HG03469 (cell line): Measurements from ENCODE around the gene PVALB.

Source experiments
- ATAC-seq: cut with Tn5 transposase; IDR thresholded peaks from one replicate; pipeline ENCODE4 v1.9.1; 2021; ENCODE audit warnings: mild to moderate bottlenecking, moderate library complexity, moderate number of reproducible peaks; ENCODE audit not compliant: unreplicated experiment

Gene PVALB

DNA sequence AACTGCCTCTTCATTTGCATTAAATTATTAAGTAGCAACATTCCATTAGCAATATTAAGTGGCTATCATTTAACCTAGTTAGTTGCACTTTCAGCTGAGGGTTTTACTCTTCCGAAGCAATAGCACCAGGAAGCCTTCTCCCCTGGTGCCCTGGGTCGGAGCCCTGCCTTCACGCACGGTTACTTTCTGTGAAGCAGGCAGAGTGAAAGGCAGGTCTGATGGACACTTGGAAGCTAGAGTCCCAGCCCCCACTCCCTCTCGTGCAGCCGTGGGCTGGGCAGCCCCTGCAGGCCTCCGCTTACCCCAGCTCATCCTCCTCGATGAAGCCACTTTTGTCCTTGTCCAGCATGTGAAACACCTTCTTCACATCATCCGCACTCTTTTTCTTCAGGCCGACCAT lies 2.0 kb downstream of the PVALB start:
- ATAC-seq = no peak

DNA sequence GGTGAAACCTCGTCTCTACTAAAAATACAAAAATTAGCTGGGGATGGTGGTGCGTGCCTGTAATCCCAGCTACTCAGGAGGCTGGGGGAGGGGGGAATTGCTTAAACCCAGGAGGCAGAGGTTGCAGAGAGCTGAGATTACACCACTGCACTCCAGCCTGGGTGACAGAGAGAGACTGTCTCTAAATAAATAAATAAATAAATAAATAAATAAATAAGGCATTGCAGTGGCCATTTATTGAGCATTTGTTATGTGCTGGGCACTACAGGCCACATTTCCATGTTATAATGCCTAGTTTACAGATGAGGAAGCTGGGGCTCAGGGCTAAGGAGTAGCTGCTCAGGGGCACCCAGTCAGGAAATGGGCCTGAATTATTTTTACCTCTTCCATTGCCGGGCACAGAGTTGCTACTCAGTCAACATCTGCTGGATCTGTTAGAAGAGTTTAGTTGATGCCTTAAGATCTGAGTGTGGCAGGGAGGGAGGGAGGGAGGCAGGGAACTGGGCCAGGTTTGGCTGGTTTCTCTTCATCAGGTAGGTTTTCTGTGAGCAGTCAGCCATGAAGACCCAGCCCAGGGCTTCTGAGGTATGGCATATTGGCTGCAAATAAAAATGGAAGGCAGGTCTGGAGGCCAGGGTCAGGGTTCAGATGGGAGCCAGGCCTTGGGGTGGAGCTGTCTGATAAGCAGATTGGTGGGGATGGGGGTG lies 5.6 kb downstream of the PVALB start:
- ATAC-seq = no peak

DNA sequence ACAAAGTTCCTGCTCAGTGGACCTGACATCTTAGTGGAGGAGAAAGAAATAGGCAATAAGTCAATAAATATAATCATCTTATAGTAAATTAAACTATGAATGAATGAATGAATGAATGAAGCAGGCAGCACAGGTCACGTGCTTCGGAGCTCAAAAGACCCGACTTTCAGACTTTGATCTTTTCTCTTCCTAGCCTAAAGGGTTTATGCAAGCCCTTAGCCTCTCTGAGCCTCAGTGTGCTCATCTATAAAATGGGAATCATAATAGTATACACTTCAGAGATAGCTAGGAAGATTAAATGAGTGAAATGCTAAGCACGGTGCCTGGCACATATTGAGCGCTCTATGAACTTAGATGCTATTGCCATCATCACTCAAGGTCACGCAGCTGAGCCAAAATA lies 7.5 kb downstream of the PVALB start:
- no peak for ATAC-seq

DNA sequence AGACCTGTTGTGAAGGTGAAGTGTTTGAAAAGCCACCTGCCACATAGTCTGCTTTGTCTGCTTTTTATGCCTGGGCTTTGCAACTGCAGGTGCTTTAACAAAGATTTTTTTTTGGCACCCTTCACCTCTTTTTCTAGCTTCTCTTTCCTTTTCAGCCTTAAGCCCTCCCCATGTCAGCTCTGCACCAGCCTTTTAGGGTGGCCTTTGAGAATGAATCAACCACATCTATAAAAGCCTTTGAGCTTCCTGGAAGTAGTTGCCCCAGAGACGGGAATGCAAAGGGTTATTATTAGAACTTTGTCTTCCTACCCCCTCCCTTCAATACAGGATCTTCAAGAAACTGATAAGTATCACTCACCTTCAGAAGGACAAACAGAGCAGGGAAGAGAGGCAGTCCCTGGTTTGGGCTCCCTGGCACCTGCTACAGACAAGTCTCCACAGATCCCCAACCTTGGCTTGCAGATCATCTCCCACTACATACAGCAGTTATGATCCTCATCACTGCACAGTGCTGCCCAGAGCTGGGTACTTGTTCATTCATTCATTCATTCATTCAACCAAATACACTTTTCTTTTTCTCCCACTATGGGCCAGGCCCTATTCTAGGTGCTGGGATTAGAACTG lies 8.0 kb downstream of the PVALB start:
- no peak for ATAC-seq

DNA sequence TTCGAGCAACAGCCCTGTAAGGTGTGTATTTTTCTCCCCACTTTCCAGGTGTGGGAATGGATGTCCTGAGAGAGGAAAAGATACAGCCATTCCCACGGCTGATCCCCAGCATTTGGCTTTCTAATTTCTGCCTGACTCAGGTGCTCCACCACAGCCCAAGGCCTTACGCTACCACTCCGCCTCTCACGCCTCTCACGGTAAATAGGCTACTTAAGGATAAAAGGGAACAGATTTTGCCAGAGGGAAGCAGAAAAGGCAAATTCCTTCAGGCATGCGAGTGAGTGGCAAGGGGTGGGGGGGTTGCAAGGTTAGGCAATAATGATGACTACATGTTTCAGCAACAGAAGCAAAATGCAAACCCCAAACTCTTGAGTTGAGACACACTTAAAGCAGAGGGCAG lies 9.2 kb downstream of the PVALB start:
- ATAC-seq = no peak

DNA sequence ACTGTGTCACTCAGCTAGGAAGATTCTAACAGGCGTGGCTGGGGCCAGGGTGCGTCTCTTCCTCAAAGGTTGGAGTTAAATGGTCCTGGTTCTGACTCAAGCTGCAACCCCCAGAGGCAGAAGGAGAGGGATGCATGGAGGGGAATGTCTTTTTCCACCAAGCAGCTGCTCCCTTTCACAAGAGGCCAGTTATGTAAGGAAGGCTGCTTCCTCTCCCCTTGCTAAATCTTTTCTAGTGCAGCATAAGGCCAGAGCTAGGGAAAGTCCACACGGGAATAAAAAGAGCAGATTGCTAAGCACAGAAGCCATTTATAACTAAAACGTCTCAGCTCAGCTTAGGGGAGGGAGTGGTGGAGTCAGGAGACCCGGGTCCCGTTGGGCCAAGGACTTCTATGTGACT lies 10.0 kb downstream of the PVALB start:
- no peak for ATAC-seq

DNA sequence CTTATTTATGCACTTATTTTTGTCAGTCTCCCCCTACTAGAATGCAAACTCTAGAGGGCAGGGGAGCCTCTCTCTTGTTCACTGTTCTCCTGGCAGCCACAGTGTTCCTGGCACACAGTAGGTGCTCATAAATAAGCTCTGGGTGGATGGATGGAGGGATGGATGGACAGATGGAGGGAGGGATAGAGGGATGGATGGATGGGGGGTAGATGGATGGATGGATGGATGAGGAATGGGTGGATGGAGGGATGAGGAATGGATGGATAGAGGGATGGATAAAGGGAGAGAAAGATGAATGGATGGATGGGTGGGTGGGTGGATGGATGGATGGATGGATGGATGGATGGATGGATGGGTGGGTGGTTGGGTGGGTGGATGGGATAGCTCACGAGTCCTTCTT lies 13.5 kb downstream of the PVALB start:
- no peak for ATAC-seq

DNA sequence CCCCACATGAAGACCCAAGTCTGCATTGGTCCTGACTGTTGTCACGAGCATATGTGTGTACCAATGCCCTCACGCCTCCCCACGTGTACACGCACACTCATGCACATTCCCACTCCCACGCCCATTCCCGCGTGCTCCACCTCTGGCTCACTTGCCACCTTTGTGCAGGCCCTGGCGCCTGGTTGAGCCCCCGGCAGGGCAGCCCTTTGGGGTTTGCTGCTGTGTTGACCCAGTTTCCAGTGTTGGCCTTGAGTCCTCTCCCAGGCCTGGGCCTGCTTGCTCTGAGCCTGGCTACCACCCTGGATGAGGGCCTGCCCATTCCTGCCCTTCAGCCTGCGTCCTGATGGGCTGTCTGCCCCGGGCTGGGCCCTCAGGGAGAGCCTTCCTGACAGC lies 18.2 kb downstream of the PVALB start:
- ATAC-seq = no peak

DNA sequence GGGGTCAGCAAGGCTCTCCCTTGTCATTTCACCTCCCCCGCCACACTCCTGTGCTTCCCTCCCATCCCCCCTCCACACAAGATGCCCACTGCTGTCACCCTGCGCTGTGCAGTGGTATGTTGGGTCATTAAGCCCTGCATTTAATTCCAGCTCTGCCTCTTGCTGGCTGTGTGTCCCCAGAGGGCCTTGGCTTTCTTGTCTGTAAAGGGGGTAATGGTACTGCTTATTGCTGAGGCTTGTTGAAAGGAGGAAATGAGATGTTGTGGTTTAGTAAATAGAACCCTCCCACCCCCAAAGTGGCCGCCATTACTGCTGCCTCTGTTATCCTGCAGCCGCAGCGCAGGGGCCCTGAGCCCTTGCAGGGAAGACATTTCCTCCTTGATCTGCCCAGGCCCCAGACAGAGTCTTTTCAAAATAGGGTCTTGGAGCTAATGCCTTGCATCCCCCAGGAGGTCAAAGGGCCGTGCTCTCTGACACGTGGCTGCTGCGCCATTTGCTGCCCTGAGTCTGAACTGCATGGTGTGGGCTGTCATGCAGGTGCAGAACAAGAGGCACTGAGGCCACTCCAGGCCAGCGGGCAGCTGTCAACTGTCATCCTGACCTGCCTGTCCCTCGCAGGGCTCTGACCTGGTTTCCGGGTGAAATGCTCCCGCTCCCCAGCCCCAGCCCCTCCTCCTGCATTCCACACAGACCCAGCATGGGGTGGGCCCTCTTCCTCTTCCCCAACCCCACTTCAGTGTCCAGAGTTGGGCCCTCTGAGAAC lies 18.7 kb downstream of the PVALB start:
- ATAC-seq = no peak

DNA sequence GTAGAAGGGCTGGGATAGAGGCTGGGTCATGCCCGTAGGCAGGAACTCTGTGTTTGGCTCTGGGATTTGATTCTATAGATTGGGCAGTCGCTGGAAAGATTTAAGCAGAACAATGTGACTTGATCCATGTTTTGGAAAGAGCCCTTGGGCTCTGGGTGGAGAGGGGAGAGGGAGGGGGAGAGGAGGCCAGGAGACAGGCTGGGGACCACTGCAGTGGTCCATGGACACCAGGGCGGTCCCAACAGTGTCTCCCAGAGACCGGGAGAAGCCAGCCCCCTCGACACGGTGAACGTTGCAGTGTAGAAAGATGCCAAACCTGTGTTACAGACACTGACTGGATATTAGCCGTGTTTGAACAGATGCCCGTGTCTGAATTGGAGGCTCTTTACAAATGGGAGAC lies 19.5 kb downstream of the PVALB start:
- ATAC-seq = no peak

DNA sequence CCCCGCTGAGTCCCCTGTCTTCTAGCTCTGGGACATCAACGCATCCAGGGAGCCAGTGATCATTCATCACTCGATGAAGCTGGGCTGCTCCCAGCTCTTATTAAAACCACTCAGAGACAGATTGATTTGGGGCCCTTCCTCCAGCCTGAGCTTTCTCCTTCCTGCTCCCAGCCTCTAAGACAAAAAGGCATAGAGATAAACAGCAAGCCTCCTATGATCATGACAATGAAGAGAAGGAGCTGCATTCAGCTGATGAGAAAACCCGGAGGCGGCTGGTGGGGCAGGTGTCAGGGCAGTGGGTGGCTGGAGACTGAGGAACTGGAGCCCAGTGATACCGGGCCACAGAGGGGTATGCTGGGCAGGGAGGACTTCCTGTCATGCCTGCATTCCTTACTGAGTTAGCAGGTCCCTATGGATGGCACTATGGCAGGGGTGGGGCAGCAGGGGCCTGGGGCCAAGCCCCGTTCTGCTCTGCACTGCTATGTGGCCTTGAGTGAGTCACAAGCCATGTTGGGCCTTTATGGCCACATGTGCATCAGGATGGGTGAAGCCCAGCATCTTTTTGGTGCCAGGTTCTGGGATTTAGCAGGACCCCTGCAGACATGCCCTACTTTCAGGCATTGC lies 20.2 kb downstream of the PVALB start:
- ATAC-seq = no peak

DNA sequence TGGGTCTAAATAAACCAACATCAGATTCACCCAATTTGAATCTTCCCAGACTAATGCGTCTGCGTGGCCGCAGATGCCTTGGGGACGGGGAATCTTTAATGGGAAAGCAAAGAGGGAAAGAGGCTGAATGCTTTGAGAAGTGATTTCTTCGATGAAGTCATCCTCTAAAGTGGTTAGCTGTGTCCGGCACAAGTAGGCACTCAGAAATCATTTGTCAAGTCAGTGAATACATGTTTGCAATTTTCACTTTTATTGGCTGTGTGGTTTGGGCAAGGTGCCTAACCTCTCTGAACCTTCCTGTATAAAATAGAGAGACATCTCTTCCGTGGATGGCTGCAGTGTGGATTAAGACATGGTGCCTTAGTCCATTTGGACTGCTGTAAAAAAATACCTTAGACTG lies 21.2 kb downstream of the PVALB start:
- no peak for ATAC-seq

DNA sequence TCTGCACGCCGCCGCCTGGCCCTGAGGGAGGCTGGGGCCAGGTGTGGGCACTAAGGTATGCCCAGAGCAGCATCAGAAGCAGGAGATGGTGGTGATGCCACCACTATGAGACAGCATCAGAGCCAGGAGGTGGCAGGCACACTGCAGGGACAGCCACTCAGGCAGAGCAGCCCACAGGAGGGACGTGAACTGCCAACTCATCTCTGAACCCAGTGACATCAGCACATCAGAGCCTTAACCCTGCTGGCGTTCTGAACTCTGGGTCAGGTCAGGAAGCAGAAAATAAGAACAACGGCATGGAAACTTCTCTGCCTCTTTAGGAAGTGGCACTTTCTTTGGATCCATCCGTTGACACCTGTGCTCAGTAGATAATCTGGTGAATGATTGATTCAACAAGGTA lies 26.2 kb downstream of the PVALB start:
- ATAC-seq = peak; percentile 46

DNA sequence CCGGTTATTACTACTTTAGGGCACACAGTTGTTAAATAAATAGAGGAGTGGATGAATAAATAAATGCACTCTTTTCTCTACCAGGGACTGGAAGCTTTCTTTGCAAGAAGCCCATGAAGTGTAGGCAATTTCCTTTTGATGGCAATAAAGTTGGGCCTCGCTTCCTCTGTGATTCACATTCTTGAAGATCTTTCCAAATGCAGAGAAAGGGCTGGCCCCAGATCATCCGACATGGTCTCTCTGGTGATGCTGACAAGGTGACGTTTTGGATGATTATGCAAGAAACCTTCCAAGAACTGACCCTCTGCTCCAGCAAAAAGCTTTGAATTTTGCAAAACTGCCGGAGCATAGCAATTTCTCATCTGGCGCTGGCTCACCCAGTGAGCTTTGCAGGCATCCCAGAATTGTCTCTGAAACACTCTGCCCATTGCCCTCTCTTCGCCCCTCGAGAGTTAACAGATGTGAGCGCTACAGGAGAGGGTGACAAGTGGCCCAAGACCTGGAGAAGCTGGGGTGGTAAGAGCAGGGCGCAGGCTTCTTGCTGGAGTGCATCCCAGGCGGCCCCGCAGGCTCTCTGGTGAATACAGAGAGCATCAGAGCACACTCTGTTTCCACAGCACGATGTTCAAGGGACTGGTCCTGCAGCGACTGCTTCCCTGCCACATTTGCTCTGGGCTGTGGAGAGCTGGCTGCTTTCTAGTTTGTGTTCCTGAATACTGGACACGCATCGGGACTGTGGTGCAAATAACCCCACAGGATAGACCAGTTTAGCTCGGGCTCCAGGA lies 29.4 kb downstream of the PVALB start:
- no peak for ATAC-seq

DNA sequence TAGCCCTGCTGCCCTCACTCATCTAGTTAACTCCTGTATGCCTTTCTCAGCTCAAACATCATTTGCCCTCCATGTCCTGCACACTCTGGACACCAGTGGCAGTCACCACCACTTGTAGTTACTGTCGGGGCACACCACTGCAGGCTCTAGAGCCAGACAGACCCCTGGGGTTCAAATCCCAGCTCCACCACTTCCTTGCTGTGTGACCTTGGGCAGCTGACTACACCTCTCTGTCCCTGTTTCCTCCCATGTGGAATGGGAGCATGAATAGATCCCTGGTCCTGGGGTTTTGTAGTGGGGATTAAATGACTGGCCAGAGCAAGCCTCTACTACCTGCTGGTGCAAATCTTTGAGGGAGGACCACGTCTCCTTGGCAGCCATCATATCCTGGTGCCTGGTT lies 33.1 kb downstream of the PVALB start:
- no peak for ATAC-seq

DNA sequence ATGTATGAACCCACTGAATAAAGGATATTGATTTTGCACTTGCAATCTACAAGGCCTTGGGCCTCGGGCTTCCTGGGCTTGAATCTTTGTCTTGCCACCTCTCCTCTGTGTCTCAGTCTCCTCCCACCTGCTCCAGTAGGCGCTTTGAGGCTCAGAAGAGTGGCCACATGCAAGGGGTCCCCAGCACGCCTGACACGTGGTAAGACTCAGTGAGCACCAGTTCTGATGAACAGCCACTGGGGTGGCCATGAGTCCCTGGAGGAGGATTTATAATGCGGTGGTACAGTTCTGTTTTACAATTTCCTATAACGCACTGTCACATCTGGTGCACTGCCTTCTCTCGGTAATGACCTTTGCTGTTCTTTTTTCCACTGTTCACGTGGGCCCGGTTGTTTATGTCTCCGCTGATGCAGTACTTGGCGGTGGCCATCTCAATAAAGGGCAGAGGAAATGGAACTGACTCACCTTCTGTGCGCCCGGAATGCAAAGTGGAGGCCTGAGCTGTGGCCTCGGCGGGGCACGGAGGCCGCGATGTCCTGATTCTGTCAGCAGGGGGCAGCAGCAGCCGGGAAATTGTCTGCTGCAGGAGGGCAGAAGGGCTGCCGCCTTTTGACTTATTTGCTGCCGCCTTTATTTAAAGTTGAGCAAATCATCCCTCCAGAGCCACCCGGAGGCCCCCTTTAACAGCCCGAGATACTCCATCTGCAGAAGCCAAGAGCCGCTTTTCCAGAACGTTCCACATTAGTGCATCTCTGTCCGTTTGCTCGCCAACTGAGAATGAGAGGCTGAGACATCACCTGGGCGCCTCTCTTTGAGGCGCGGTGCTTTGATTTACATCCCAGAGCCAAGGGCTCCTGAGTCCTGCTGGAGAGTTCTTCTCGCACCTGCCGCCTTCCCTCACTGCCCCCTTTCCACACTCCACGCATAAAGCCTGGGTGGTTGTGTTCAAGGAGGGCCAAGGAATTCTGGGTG lies 34.9 kb downstream of the PVALB start:
- no peak for ATAC-seq

DNA sequence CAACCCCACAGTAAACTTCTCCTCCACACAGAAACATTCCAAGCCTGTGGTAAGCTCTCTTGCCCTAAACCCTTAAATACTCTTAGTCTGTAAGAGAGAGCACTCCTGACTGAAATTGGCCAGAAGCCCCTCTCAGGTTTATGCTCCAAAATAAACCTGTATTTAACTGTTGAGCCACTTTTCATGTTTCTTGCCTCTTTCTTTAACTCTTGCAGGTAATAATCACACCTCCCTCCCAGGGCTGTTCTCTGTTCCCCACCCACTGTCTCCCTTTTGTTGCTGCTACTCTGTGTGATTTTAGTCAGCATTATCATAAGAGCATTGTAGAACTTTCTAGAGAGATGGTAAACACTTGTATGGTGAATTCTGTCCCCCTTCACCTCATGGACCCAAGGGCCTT lies 38.8 kb downstream of the PVALB start:
- no peak for ATAC-seq

DNA sequence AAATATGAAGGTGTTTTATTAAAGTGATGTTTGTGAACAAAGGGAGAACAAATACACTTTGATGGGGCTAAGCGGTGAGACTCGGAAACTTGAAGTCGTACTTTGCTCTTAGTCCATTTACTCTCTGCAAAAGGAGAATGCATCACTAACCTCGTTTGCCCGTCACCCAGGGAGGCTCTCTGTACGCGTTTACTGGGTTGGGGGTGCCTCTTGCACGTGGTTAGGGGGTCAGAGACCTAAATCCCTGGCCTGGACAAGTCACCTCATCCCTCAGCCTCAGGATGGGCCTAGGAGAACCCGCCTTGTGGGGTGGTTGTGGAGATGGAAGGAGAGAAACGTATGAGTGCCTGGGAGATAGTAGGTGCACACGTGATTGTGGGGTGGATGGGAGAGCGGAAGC lies 40.1 kb downstream of the PVALB start:
- no peak for ATAC-seq

DNA sequence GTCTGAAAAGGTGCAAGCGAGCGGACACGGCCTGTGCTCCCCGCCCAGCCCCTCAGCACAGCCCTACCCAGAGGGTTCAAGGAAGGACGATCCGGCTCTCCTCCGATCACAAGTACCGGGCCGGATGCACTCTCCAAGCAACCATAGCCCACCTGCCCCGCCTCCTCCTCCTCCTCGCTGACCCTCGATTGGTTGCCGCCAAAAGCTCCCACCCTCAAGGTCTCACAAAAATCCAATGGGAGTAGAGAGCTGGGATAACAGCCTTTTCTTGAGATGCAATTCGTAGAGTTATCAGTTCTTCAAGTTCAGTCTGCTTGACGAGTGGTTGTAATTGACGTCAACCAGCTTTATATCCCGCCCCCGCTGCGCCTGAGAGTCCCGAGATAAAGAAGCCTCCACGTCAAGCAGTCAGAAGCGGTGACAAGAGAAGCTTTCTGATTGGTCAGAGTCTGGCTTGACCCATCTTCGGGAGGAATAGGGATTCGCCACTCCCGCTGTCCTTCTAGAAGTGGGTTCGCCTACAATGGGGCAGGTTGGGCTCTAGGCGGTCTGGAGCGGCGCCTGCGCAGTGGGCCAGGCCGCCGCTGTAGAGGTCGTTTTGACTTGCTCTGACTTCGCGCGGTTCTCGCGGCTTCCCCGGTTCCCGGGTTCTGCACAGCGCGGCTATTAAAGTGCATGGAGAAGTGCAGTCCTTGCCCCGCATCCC lies 40.7 kb downstream of the PVALB start, which contains the start of gene IFT27:
Gene IFT27, minus strand, starts transcription at position 156 of the 706 bp plus-strand sequence. CDS start 412 bp downstream, outside the sequence.
- peak; percentile 80 for ATAC-seq
